ENCODE results near the gene APH1A.
"Not testable (repeated sequence)": the region's sequence is repeated elsewhere in the genome, so short reads cannot be mapped to it uniquely, and the experiment has no call there.

DNA sequence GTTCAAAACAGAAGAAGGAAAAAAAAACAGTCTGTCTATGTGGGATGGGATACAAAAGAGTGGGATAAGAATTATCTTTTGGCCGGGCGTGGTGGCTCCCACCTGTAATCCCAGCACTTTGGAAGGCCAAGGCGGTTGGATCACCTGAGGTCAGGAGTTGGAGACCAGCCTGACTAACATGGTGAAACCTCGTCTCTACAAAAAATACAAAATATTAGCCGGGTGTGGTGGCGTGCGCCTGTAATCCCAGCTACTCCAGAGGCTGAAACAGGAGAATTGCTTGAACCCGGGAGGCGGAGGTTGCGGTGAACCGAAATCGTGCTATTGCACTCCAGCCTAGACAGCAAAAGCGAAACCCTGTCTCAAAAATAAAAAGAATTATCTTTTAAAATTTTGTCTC is 31.6 kb downstream of the APH1A start:
- TF ChIP-seq CTCF (IDR thresholded peaks at IDR 0.05; ENCODE audit: poor library complexity); EZH2 (IDR thresholded peaks at IDR 0.05; ENCODE audit: borderline replicate concordance); EZH2phosphoT487 (IDR thresholded peaks at IDR 0.05; ENCODE audit: low read depth, severe bottlenecking, unreplicated experiment): not testable (repeated sequence)
